Astrocyte (in vitro differentiated cells and primary cell): Measurements from ENCODE around the gene CYP39A1. TPM values are rescaled to one million over a fixed set of nuclear protein-coding genes. Genes with fewer than 3 reads are reported as not detected.

Experiments
- DNase-seq: peaks from one replicate; pipeline ENCODE4 v3.0.0-alpha.2; 2010; ENCODE audit warnings: low read depth
- FAIRE-seq: peaks from 2 replicates; lab custom pipeline; 2011; peaks lifted over from hg19 to GRCh38; lab: Jason Lieb, UNC
- H2AFZ ChIP-seq: 2 replicates; pipeline ENCODE4 v1.6.0; 2012; ENCODE audit warnings: low read depth, low read length, inconsistent platforms
- H3K27ac ChIP-seq: 2 replicates; pipeline ENCODE4 v1.5.1; 2011; ENCODE audit warnings: low read depth, low read length, inconsistent platforms
- H3K27me3 ChIP-seq: 2 replicates; pipeline ENCODE4 v1.6.0; 2011; ENCODE audit warnings: low read length, inconsistent platforms; ENCODE audit not compliant: insufficient read depth
- H3K36me3 ChIP-seq: 2 replicates; pipeline ENCODE4 v1.5.1; 2011; ENCODE audit warnings: low read length, inconsistent platforms; ENCODE audit not compliant: insufficient read depth
- H3K4me1 ChIP-seq: 2 replicates; pipeline ENCODE4 v1.5.1; 2011; ENCODE audit warnings: low read length, inconsistent platforms; ENCODE audit not compliant: insufficient read depth
- H3K4me2 ChIP-seq: 2 replicates; pipeline ENCODE4 v1.6.0; 2012; ENCODE audit warnings: low read length, inconsistent platforms
- H3K4me3 ChIP-seq: 2 replicates; pipeline ENCODE4 v1.5.1; 2011; ENCODE audit warnings: low read depth, mild to moderate bottlenecking, low read length, inconsistent platforms; ENCODE audit not compliant: insufficient read depth
- H3K79me2 ChIP-seq: 2 replicates; pipeline ENCODE4 v1.6.0; 2012; ENCODE audit warnings: mild to moderate bottlenecking, low read length, inconsistent platforms; ENCODE audit not compliant: insufficient read depth
- H3K9ac ChIP-seq: 2 replicates; pipeline ENCODE4 v1.6.0; 2012; ENCODE audit warnings: mild to moderate bottlenecking, low read length, inconsistent platforms
- H3K9me3 ChIP-seq: 2 replicates; pipeline ENCODE4 v1.5.1; 2012; ENCODE audit warnings: low read depth, mild to moderate bottlenecking, low read length, inconsistent platforms; ENCODE audit not compliant: insufficient read depth
- H4K20me1 ChIP-seq: 2 replicates; pipeline ENCODE4 v1.6.0; 2012; ENCODE audit warnings: low read length, inconsistent platforms; ENCODE audit not compliant: insufficient read depth
- H3K27ac Mint-ChIP-seq: one replicate; pipeline ENCODE4 v1.8.0; 2021; ENCODE audit warnings: mild to moderate bottlenecking, mixed read lengths; ENCODE audit not compliant: unreplicated experiment
- H3K27me3 Mint-ChIP-seq: one replicate; pipeline ENCODE4 v1.8.0; 2021; ENCODE audit warnings: low read depth, mixed read lengths; ENCODE audit not compliant: unreplicated experiment
- H3K36me3 Mint-ChIP-seq: one replicate; pipeline ENCODE4 v1.8.0; 2021; ENCODE audit warnings: low read depth, mixed read lengths; ENCODE audit not compliant: unreplicated experiment
- H3K4me1 Mint-ChIP-seq: one replicate; pipeline ENCODE4 v1.8.0; 2021; ENCODE audit warnings: low read depth, mixed read lengths; ENCODE audit not compliant: unreplicated experiment
- H3K4me3 Mint-ChIP-seq: one replicate; pipeline ENCODE4 v1.8.0; 2021; ENCODE audit warnings: mild to moderate bottlenecking, moderate library complexity, mixed read lengths; ENCODE audit not compliant: unreplicated experiment
- H3K9me3 Mint-ChIP-seq: one replicate; pipeline ENCODE4 v1.8.0; 2021; ENCODE audit warnings: mild to moderate bottlenecking, mixed read lengths; ENCODE audit not compliant: unreplicated experiment
- EZH2 ChIP-seq: IDR thresholded peaks from 2 replicates; pipeline ENCODE4 v1.6.1; 2012; ENCODE audit warnings: mild to moderate bottlenecking, low read length, inconsistent platforms; ENCODE audit not compliant: insufficient read depth
- total RNA-seq: library from RNA; stranded (reverse); gene quantifications from 2 replicates; pipeline ENCODE4 v1.2.1, GENCODE V29; 2021
- TF ChIP-seq, protein P1 (sequence below): IDR thresholded peaks from 2 replicates; pipeline ENCODE4 v1.5.1; 2011; ENCODE audit warnings: low read depth, mild to moderate bottlenecking, inconsistent platforms, low read length, moderate library complexity; ENCODE audit not compliant: insufficient read depth

Gene CYP39A1
- total RNA-seq, 1 donor from 2014 or later, result 0.84 TPM

DNA sequence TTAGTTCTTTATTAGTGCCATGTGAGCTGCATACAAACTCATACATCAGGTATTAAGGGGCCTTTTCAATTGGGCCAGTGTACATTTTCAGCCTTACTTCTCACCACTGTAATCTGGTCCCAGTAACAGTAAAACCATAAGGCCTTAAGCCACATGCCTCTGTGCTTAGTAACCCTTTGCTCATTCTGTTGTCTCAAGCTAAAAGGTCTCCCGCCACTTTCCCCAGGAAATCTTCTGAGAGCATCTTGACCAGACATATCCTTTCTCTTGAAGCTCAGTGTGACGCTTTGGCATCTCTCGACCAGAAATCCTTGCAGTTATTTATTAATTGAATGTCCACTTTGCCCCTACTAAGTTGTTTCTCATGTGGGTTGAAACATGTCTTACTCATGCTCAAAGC is 68.0 kb downstream of the CYP39A1 start:
- DNase-seq (peak; percentile 2), FAIRE-seq (no peak)
- Histone ChIP-seq H2AFZ (no peak overlapping the region), H3K36me3 (no peaks in the 10 kb centered on the region), H3K9me3 (no peaks in the 10 kb centered on the region), H4K20me1 (no peaks in the 10 kb centered on the region), H3K27ac (no peak overlapping the region), H3K79me2 (no peaks in the 10 kb centered on the region), H3K4me1 (no peaks in the 10 kb centered on the region), H3K27me3 (no peaks in the 10 kb centered on the region), H3K4me3 (no peak overlapping the region), H3K4me2 (no peak overlapping the region), H3K9ac (no peak overlapping the region)
- TF ChIP-seq, protein P1, sequence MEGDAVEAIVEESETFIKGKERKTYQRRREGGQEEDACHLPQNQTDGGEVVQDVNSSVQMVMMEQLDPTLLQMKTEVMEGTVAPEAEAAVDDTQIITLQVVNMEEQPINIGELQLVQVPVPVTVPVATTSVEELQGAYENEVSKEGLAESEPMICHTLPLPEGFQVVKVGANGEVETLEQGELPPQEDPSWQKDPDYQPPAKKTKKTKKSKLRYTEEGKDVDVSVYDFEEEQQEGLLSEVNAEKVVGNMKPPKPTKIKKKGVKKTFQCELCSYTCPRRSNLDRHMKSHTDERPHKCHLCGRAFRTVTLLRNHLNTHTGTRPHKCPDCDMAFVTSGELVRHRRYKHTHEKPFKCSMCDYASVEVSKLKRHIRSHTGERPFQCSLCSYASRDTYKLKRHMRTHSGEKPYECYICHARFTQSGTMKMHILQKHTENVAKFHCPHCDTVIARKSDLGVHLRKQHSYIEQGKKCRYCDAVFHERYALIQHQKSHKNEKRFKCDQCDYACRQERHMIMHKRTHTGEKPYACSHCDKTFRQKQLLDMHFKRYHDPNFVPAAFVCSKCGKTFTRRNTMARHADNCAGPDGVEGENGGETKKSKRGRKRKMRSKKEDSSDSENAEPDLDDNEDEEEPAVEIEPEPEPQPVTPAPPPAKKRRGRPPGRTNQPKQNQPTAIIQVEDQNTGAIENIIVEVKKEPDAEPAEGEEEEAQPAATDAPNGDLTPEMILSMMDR, result no peak
- no peak for TF ChIP-seq EZH2
- Mint-ChIP-seq H3K4me1 (peaks cover 15% of the 10 kb centered on the region), H3K4me3 (no peak overlapping the region), H3K9me3 (no peaks in the 10 kb centered on the region), H3K27me3 (no peaks in the 10 kb centered on the region), H3K27ac (peak overlapping the region; percentile 12), H3K36me3 (no peaks in the 10 kb centered on the region)

DNA sequence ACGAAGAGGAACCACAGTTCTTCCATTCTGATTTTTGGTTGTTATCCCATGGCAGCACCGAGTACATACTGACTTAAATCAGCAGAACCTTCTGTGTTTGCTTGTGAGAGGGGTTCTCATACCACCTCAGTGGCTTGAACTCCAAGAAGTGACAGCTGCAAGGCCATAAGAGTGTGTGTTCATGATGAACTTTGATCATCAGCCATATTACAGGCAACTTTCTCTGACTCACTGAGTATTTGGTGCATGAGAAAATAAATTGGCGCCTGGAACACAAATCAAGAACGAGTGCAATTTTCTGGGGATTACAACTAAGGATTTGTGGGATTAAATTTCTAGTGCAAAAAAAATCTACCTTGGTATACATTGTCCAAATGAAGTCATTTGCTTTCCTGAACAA is 68.9 kb downstream of the CYP39A1 start:
- TF ChIP-seq EZH2, result no peak
- TF ChIP-seq, protein P1, result no peak
- H3K27me3 Mint-ChIP-seq, result no peaks in the 10 kb centered on the region
- H3K36me3 ChIP-seq, result no peaks in the 10 kb centered on the region
- no peak overlapping the region for H3K4me3 ChIP-seq
- H3K27me3 ChIP-seq, result no peaks in the 10 kb centered on the region
- no peak overlapping the region for H3K4me3 Mint-ChIP-seq
- FAIRE-seq, result no peak
- H3K27ac Mint-ChIP-seq, result no peak overlapping the region
- no peaks in the 10 kb centered on the region for H3K4me1 ChIP-seq
- no peaks in the 10 kb centered on the region for H3K9me3 Mint-ChIP-seq
- no peak overlapping the region for H2AFZ ChIP-seq
- H4K20me1 ChIP-seq, result no peaks in the 10 kb centered on the region
- H3K36me3 Mint-ChIP-seq, result no peaks in the 10 kb centered on the region
- no peak for DNase-seq
- H3K79me2 ChIP-seq, result no peaks in the 10 kb centered on the region
- H3K27ac ChIP-seq, result no peak overlapping the region
- H3K4me2 ChIP-seq, result no peak overlapping the region
- H3K4me1 Mint-ChIP-seq, result peaks cover 15% of the 10 kb centered on the region
- H3K9ac ChIP-seq, result no peak overlapping the region
- no peaks in the 10 kb centered on the region for H3K9me3 ChIP-seq

DNA sequence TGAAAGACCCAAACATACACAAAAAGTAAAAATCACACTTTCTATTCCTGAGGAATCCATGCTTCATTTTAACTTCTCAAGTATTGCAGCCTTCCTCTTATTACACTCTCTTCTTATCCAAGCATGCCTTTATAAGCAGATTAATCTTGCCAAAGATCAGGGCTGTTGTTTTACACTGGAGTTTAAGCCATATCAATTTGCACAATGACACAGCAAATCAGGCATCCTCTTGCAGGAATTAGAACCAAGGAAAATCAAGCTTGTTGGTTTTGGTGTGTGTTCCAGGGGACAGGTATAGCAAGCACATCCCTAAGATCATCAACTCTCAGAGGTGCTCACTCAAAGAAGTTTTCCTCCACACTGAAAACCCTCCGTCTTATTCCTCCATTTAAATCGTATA is 69.5 kb downstream of the CYP39A1 start:
- Histone ChIP-seq H3K4me2 (no peak overlapping the region), H3K27ac (no peak overlapping the region), H3K27me3 (no peaks in the 10 kb centered on the region), H3K79me2 (no peaks in the 10 kb centered on the region), H3K4me3 (no peak overlapping the region), H3K9ac (no peak overlapping the region), H4K20me1 (no peaks in the 10 kb centered on the region), H3K36me3 (no peaks in the 10 kb centered on the region), H2AFZ (no peak overlapping the region), H3K4me1 (no peaks in the 10 kb centered on the region), H3K9me3 (no peaks in the 10 kb centered on the region)
- DNase-seq (no peak), FAIRE-seq (no peak)
- TF ChIP-seq, protein P1, result no peak
- no peak for TF ChIP-seq EZH2
- peaks cover 15% of the 10 kb centered on the region for H3K4me1 Mint-ChIP-seq
- H3K36me3 Mint-ChIP-seq, result no peaks in the 10 kb centered on the region
- H3K9me3 Mint-ChIP-seq, result no peaks in the 10 kb centered on the region
- H3K27me3 Mint-ChIP-seq, result no peaks in the 10 kb centered on the region
- H3K27ac Mint-ChIP-seq, result no peak overlapping the region
- no peak overlapping the region for H3K4me3 Mint-ChIP-seq
